Stomach (tissue), 9 donors: Measurements from ENCODE around the gene PCARE. TPM values are rescaled to one million over a fixed set of nuclear protein-coding genes. Genes with fewer than 3 reads are reported as not detected.

ENCODE experiments used
- DNase-seq, 2 donors: peaks; one replicate each; pipeline versions ENCODE4 v3.0.0 to v3.0.0-alpha.2; 2013 to 2019
- H3K27ac ChIP-seq, 5 donors: fragments of 200-600 bp in 4 of 5; sonication (generic) in 4 of 5; one replicate each; pipeline ENCODE4 v1.5.1; 2013 to 2019; ENCODE audit warnings: mild to moderate bottlenecking in 1 of 5, moderate library complexity in 1 of 5
- H3K27me3 ChIP-seq, 3 donors: fragments of 200-600 bp; sonication (generic); one replicate each; pipeline ENCODE4 v1.5.1; 2017 to 2019; ENCODE audit warnings: mixed run types in 1 of 3
- H3K36me3 ChIP-seq, 4 donors: fragments of 200-600 bp; sonication (generic); 1 replicate in 3 of 4; 2 replicates in 1 of 4; pipeline ENCODE4 v1.5.1; 2016 to 2019
- H3K4me1 ChIP-seq, 4 donors: fragments of 200-600 bp; sonication (generic); one replicate each; pipeline ENCODE4 v1.5.1; 2016 to 2019
- H3K4me3 ChIP-seq, 4 donors: fragments of 200-600 bp; sonication (generic) in 3 of 4; one replicate each; pipeline ENCODE4 v1.5.1; 2016 to 2019; ENCODE audit warnings: mild to moderate bottlenecking in 1 of 4
- H3K9me3 ChIP-seq, 4 donors: fragments of 200-600 bp; sonication (generic); one replicate each; pipeline ENCODE4 v1.5.1; 2016 to 2019
- CTCF ChIP-seq, 7 experiments: fragments of 450-650 bp in 4 of 7; fragments of 200-600 bp in 3 of 7; sonication (generic) in 3 of 7; IDR thresholded peaks; one replicate each; pipeline ENCODE4 v1.5.1; 2016 to 2019; ENCODE audit warnings: antibody characterized with exemption in 7 of 7, control low read depth in 2 of 7, mild to moderate bottlenecking in 1 of 7
- EP300 ChIP-seq: sonication (generic); formaldehyde crosslinking; IDR thresholded peaks from one replicate; pipeline ENCODE4 v1.6.1; 2017; ENCODE audit warnings: antibody characterized with exemption
- POLR2A ChIP-seq, 4 donors: fragments of 450-650 bp; IDR thresholded peaks; one replicate each; pipeline ENCODE4 v1.6.1; 2016; ENCODE audit warnings: antibody characterized with exemption in 4 of 4, control low read depth in 2 of 4, mild to moderate bottlenecking in 1 of 4, moderate library complexity in 1 of 4
- POLR2AphosphoS5 ChIP-seq, 3 donors: sonication (generic); formaldehyde crosslinking; IDR thresholded peaks; one replicate each; pipeline ENCODE4 v1.6.1; 2016; ENCODE audit warnings: antibody characterized with exemption in 3 of 3
- WGBS, 5 donors: extraction: QIAGEN DNeasy Blood & Tissue Kit in 3 of 5; methylation state at CpG; one replicate each; pipeline versions ENCODE4 v1.1.5 to v1.1.7; 2013 to 2018; 5-methylcytosine and 5-hydroxymethylcytosine counted together
- intact Hi-C: fragments of 100-400 bp; cut with DNase I; formaldehyde crosslinking; loops from one replicate; pipeline ENCODE4 v1.15.1; 2023; ENCODE audit warnings: low total_unique reads
- polyA plus RNA-seq, 3 donors: library from polyadenylated mRNA; stranded (reverse); fragments of 200-250 nt; gene quantifications; one replicate each; pipeline ENCODE4 v1.2.3, GENCODE V29; 2013
- total RNA-seq, 5 donors: library from RNA; depleted of rRNA; stranded (reverse); fragments of >200 nt; gene quantifications; one replicate each; pipeline versions ENCODE4 v1.1.0 to v1.2.3, GENCODE V29; 2014 to 2016
- donor health status: healthy with polysubstance abuse.
- donor health status: Bipolar disorder and iron deficiency.
- donor health status: healthy.

PCARE gene
- total and polyA plus RNA-seq, 8 donors: 0.06 to 2.9 (median 0.08) TPM; not detected in 5

GRCh38 chr2:29073933-29074332 lies 390 bp downstream of the PCARE start:
- intact Hi-C loops: no loop called here
- Histone ChIP-seq H3K4me1 (peaks cover 0 to 20% (median 0%) of the 10 kb centered on the region in 4 donors), H3K9me3 (peaks cover 0 to 6% (median 0%) of the 10 kb centered on the region in 4 donors), H3K4me3 (no peak overlapping the region), H3K36me3 (no peaks in the 10 kb centered on the region), H3K27me3 (no peaks in the 10 kb centered on the region), H3K27ac (peak overlapping the region in 1 of 5 donors; percentile 60)
- no peak for TF ChIP-seq EP300
- no peak for TF ChIP-seq CTCF (IDR thresholded peaks at IDR 0.05)
- TF ChIP-seq POLR2AphosphoS5 (IDR thresholded peaks at IDR 0.05): no peak
- no peak for TF ChIP-seq POLR2A (IDR thresholded peaks at IDR 0.05)
- DNase-seq: no peak
- 63 to 79% (median 78%) methylated on average over 4 of the region's 4 CpGs for WGBS, 5 donors

- H3K4me1 ChIP-seq: peaks cover 0 to 20% (median 0%) of the 10 kb centered on the region in 4 donors
- intact Hi-C loops: no loop called here
- peak overlapping the region in 1 of 5 donors; percentile 60 for H3K27ac ChIP-seq
- no peak for DNase-seq
- no peak overlapping the region for H3K4me3 ChIP-seq
- no peaks in the 10 kb centered on the region for H3K27me3 ChIP-seq
- H3K9me3 ChIP-seq: peaks cover 0 to 6% (median 0%) of the 10 kb centered on the region in 4 donors
- WGBS, 5 donors: 76 to 86% (median 78%) methylated on average over 5 to 12 of the region's 12 CpGs
- TF ChIP-seq POLR2AphosphoS5 (IDR thresholded peaks at IDR 0.05) (no peak), CTCF (IDR thresholded peaks at IDR 0.05) (no peak), POLR2A (IDR thresholded peaks at IDR 0.05) (no peak), EP300 (no peak)
- no peaks in the 10 kb centered on the region for H3K36me3 ChIP-seq
Measured at GRCh38 chr2:29072971-29073725, 1.2 kb downstream of the PCARE start.

- 82 to 90% (median 84%) methylated on average over 5 to 8 of the region's 8 CpGs for WGBS, 5 donors
- DNase-seq: no peak
- intact Hi-C loops: no loop called here
- H3K27me3 ChIP-seq: no peaks in the 10 kb centered on the region
- no peak overlapping the region for H3K4me3 ChIP-seq
- no peak for TF ChIP-seq CTCF (IDR thresholded peaks at IDR 0.05)
- no peak for TF ChIP-seq POLR2AphosphoS5 (IDR thresholded peaks at IDR 0.05)
- no peak for TF ChIP-seq EP300
- no peak for TF ChIP-seq POLR2A (IDR thresholded peaks at IDR 0.05)
- no peaks in the 10 kb centered on the region for H3K36me3 ChIP-seq
- no peak overlapping the region for H3K27ac ChIP-seq
- peaks cover 0 to 20% (median 0%) of the 10 kb centered on the region in 4 donors for H3K4me1 ChIP-seq
- H3K9me3 ChIP-seq: no peaks in the 10 kb centered on the region
Measured at GRCh38 chr2:29072251-29072650, 2.1 kb downstream of the PCARE start.

- Histone ChIP-seq H3K9me3 (no peaks in the 10 kb centered on the region), H3K27ac (no peak overlapping the region), H3K27me3 (no peaks in the 10 kb centered on the region), H3K36me3 (no peaks in the 10 kb centered on the region), H3K4me3 (no peak overlapping the region), H3K4me1 (peaks cover 0 to 14% (median 4%) of the 10 kb centered on the region in 4 donors)
- intact Hi-C loops: no loop called here
- whole genome bisulfite sequencing, 5 donors: 73 to 88% (median 83%) methylated on average over 12 to 19 of the region's 19 CpGs
- no peak for DNase-seq
- TF ChIP-seq POLR2AphosphoS5 (IDR thresholded peaks at IDR 0.05): no peak
- TF ChIP-seq EP300: no peak
- TF ChIP-seq CTCF (IDR thresholded peaks at IDR 0.05): no peak
- TF ChIP-seq POLR2A (IDR thresholded peaks at IDR 0.05): no peak
Measured at GRCh38 chr2:29071032-29071975, 3.0 kb downstream of the PCARE start.
